ENCODE data around the gene TP53I13.

Gene TP53I13, protein sequence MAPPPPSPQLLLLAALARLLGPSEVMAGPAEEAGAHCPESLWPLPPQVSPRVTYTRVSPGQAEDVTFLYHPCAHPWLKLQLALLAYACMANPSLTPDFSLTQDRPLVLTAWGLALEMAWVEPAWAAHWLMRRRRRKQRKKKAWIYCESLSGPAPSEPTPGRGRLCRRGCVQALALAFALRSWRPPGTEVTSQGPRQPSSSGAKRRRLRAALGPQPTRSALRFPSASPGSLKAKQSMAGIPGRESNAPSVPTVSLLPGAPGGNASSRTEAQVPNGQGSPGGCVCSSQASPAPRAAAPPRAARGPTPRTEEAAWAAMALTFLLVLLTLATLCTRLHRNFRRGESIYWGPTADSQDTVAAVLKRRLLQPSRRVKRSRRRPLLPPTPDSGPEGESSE

GRCh38 chr17:29568331-29569244 is at the start of gene TP53I13:
TSS of gene TP53I13 (plus strand) at chr17:29568701. CDS start at chr17:29568759, 58 bp downstream.
- DNase-seq (ENCODE audit: low read depth): peak; percentile 93
- no peak for TF ChIP-seq CTCF (IDR thresholded peaks at IDR 0.05; ENCODE audit: insufficient read depth, low read depth, low read length, missing control alignments)
- H3K4me3 ChIP-seq (ENCODE audit: low read depth, low read length): peak within 1 kb of the TSS; percentile 85

DNA sequence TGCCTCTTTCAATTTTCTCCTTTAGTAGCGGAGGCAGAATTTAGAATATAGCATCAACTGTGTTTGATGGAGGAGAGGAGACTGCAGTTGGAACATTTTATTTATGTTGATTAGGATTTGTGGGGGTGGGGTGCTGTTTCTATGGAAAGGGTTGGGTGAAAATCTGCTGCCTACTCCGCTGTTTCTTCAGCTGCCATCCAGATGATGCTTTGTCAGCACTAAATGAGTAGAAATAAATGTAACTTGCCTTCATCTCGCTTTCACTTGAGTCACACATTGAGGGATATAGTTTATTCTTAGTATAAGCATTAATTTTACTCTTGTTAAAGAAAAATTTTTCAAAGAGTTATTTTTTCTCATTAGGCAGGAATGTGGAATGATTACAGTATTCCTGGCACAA is 43.8 kb upstream of the TP53I13 start:
- no peak for DNase-seq (ENCODE audit: low read depth)
- no peak for TF ChIP-seq CTCF (IDR thresholded peaks at IDR 0.05; ENCODE audit: insufficient read depth, low read depth, low read length, missing control alignments)

GRCh38 chr17:29526322-29526721 is 42.2 kb upstream of the TP53I13 start:
- no peak for DNase-seq (ENCODE audit: low read depth)
- no peak overlapping the region for H3K4me3 ChIP-seq (ENCODE audit: low read depth, low read length)
- TF ChIP-seq CTCF (IDR thresholded peaks at IDR 0.05; ENCODE audit: insufficient read depth, low read depth, low read length, missing control alignments): no peak

More for the DNA sequence above, 43.8 kb upstream of the TP53I13 start:
- no peak overlapping the region for H3K4me3 ChIP-seq (ENCODE audit: low read depth, low read length)

- DNase-seq (ENCODE audit: low read depth): no peak
- H3K4me3 ChIP-seq (ENCODE audit: low read depth, low read length): no peak overlapping the region
- no peak for TF ChIP-seq CTCF (IDR thresholded peaks at IDR 0.05; ENCODE audit: insufficient read depth, low read depth, low read length, missing control alignments)
These were observed 34.5 kb upstream of the TP53I13 start for GRCh38 chr17:29533976-29534375.

GRCh38 chr17:29544066-29544465 is 24.4 kb upstream of the TP53I13 start:
- no peak for TF ChIP-seq CTCF (IDR thresholded peaks at IDR 0.05; ENCODE audit: insufficient read depth, low read depth, low read length, missing control alignments)
- no peak overlapping the region for H3K4me3 ChIP-seq (ENCODE audit: low read depth, low read length)
- DNase-seq (ENCODE audit: low read depth): no peak

- no peak for TF ChIP-seq CTCF (IDR thresholded peaks at IDR 0.05; ENCODE audit: insufficient read depth, low read depth, low read length, missing control alignments)
- H3K4me3 ChIP-seq (ENCODE audit: low read depth, low read length): no peak overlapping the region
- no peak for DNase-seq (ENCODE audit: low read depth)
These were observed 22.4 kb upstream of the TP53I13 start for GRCh38 chr17:29546085-29546484.
